ENCODE results near the gene CSNK1G1. TPM values are rescaled to one million over a fixed set of nuclear protein-coding genes. Genes with fewer than 3 reads are reported as not detected.
A peak's percentile ranks its signal among the peaks of the same experiment; 100 is the strongest.

CSNK1G1 gene
- total and polyA plus RNA-seq, 2 of the 4 experiments (the other 2 are of a cell fraction), result 7.4 to 29.4 TPM

DNA sequence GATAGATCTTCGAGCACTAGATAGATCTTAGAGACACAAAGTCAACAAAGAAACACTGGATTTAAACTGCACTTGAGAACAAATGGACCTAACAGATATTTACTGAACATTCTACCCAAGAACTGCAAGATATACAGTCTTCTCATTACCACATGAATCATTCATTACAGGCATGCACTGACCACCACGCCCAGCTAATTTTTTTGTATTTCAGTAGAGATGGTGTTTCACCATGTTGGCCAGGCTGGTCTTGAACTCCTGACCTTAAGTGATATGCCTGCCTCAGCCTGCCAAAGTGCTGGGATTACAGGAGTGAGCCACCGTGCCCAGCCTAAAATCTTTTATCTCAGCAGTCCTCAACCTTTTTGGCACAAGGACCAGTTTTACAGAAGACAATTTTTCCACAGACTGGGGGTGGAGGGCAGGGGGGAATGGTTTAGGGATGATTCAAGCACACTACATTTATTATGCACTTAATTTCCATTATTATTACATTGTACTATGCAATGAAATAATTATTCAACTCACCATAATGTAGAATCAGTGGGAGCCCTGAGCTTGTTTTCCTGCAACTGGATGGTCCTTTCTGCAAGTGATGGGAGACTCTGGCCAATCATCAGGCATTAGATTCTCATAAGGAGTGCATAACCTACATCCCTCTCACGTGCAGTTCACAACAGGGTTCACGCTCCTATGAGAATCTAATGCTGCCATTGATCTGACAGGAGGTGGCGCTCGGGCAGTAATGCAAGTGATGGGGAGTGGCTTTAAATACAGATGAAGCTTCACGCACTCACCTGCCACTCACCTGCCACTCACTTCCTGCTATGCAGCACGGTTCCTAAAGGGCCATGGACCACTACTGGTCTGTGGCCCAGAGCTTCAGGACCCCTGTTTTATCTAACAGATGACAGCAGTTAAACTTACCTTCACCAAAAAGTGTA lies 21.7 kb downstream of the CSNK1G1 start:
- no peaks in the 10 kb centered on the region for H3K27me3 ChIP-seq (ENCODE audit: control insufficient read depth, insufficient read depth, low read length)
- H3K36me3 ChIP-seq (ENCODE audit: control insufficient read depth, insufficient read depth, low read length), result no peaks in the 10 kb centered on the region
- H2AK9ac ChIP-seq (replicated peaks; ENCODE audit: low read depth, low read length, poor library complexity), result no peak overlapping the region
- DNase-seq (peak; percentile 21), ATAC-seq (ENCODE audit: low read depth) (peak; percentile 69)
- H3K4ac ChIP-seq (ENCODE audit: low read depth, low read length), result no peak overlapping the region
- in situ Hi-C loops (cut with MboI; ENCODE audit: low sequenced_read_pairs) (no loop called here), dilution Hi-C loops (cut with HindIII; ENCODE audit: low sequenced_read_pairs, unreplicated experiment) (no loop called here), intact Hi-C loops (cut with micrococcal nuclease) (no loop called here)
- BruUV-seq (replicated peaks), result no TSS peak
- no peak overlapping the region for H3K27ac ChIP-seq (ENCODE audit: insufficient read depth, low read length)
- H4K91ac ChIP-seq (ENCODE audit: insufficient read depth, low read depth, low read length), result no peak overlapping the region
- no peak overlapping the region for H3K14ac ChIP-seq (replicated peaks; ENCODE audit: low read depth, low read length)
- H3K4me3 ChIP-seq (ENCODE audit: insufficient read depth, low read depth, low read length), result no peak overlapping the region
- H3K4me2 ChIP-seq (ENCODE audit: low read depth, low read length), result no peak overlapping the region
- no peak overlapping the region for H2BK20ac ChIP-seq (ENCODE audit: low read depth, low read length)
- no peak overlapping the region for H4K8ac ChIP-seq (ENCODE audit: low read depth in 2 of 2, low read length in 2 of 2)
- H3K79me1 ChIP-seq (ENCODE audit: low read depth in 1 of 2, low read length in 2 of 2), result peaks cover 20 to 50% of the 10 kb centered on the region in 2 experiments
- TF ChIP-seq MXI1 (IDR thresholded peaks at IDR 0.05; ENCODE audit: borderline replicate concordance, low read depth, low read length), result no peak
- TF ChIP-seq, protein P1, sequence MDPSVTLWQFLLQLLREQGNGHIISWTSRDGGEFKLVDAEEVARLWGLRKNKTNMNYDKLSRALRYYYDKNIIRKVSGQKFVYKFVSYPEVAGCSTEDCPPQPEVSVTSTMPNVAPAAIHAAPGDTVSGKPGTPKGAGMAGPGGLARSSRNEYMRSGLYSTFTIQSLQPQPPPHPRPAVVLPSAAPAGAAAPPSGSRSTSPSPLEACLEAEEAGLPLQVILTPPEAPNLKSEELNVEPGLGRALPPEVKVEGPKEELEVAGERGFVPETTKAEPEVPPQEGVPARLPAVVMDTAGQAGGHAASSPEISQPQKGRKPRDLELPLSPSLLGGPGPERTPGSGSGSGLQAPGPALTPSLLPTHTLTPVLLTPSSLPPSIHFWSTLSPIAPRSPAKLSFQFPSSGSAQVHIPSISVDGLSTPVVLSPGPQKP (IDR thresholded peaks at IDR 0.05; ENCODE audit: borderline replicate concordance, low read depth, low read length), result no peak
- TF ChIP-seq RCOR1 (IDR thresholded peaks at IDR 0.05; ENCODE audit: insufficient replicate concordance, low read length), result no peak
- no peak for TF ChIP-seq MAZ (IDR thresholded peaks at IDR 0.05; ENCODE audit: borderline replicate concordance, low read depth, low read length)
- TF ChIP-seq CHD1 (IDR thresholded peaks at IDR 0.05; ENCODE audit: low read depth, low read length), result no peak
- no peak for TF ChIP-seq SMC3 (IDR thresholded peaks at IDR 0.05; ENCODE audit: low read depth, low read length)
- no peak for TF ChIP-seq RFX5 (IDR thresholded peaks at IDR 0.05; ENCODE audit: low read depth, low read length)
- TF ChIP-seq BHLHE40 (IDR thresholded peaks at IDR 0.05; ENCODE audit: low read depth, low read length), result no peak
- H4K5ac ChIP-seq (ENCODE audit: low read depth, low read length), result no peak overlapping the region
- no peak overlapping the region for H2BK5ac ChIP-seq (ENCODE audit: low read depth, low read length, poor library complexity, severe bottlenecking)
- no peak overlapping the region for H2AK5ac ChIP-seq (ENCODE audit: low read depth, low read length)
- no peak overlapping the region for H3K56ac ChIP-seq (ENCODE audit: extremely low read depth, insufficient read depth, low read length)
- H2BK120ac ChIP-seq (ENCODE audit: low read depth, low read length), result no peak overlapping the region
- peaks cover 2% of the 10 kb centered on the region; the same call in 1 of the 2 replicates for H3K4me1 ChIP-seq (ENCODE audit: control insufficient read depth, insufficient read depth, low read length)
- H3K18ac ChIP-seq (ENCODE audit: low read depth, low read length), result no peak overlapping the region
- H2AFZ ChIP-seq (replicated peaks; ENCODE audit: low read length, poor library complexity), result no peak overlapping the region
- H2BK15ac ChIP-seq (ENCODE audit: low read depth, low read length), result no peak overlapping the region
- H3K23ac ChIP-seq (ENCODE audit: low read depth, low read length), result no peak overlapping the region
- ChIA-PET CTCF (interaction anchor here (0.6 kb wide), 1 partner anchor 65 kb away, joined by 4 read pairs; no protein-coding TSS in a partner anchor), POLR2A (ENCODE audit: unreplicated experiment) (no interaction called here)
- no peak overlapping the region for H3K9ac ChIP-seq (ENCODE audit: low read depth, low read length)
- WGBS, 2 experiments (ENCODE audit: extremely low coverage in 2 of 2, insufficient read length in 1 of 2), result 20% methylated on average over 1 of the region's 9 CpGs; no CpG with 5 or more reads in 1 of the 2 experiments
- H4K20me1 ChIP-seq (ENCODE audit: insufficient read depth, low read length), result peaks cover 11% of the 10 kb centered on the region; the same call in 1 of the 2 replicates
- peaks cover 4% of the 10 kb centered on the region; the same call in 1 of the 2 replicates for H3K9me1 ChIP-seq (ENCODE audit: insufficient read depth, low read length)
- H3K9me3 ChIP-seq (ENCODE audit: control insufficient read depth, insufficient read depth, low read length), result no peaks in the 10 kb centered on the region
